ENCODE results near the gene GRPR.

The GRPR gene

DNA sequence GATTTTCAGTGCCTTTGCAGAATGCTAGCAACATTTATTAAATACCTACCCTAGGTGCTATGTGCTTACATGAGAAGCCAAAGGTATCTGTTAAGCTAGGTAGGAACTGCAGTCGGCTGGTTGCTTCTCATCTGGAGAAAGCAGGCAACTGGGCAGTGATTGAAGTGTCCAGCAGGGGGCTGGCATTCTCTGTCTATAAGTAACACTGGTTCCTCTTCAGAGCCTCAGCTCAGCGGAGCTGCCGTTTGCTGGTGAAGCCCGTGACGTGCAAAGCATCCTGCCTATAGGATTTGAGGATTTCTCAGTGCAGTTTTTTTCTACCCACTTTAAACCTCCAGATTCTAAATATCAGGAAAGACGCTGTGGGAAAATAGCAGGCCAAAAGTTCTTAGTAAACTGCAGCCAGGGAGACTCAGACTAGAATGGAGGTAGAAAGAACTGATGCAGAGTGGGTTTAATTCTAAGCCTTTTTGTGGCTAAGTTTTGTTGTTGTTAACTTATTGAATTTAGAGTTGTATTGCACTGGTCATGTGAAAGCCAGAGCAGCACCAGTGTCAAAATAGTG lies at the start of gene GRPR:
Gene GRPR, plus strand, starts transcription at position 344 of the 565 bp plus-strand sequence. CDS start 389 bp downstream, outside the sequence.
- peak in 1 of 2 donors; percentile 28 for DNase-seq (ENCODE audit: low read depth in 1 of 2, low spot score in 1 of 2)

DNA sequence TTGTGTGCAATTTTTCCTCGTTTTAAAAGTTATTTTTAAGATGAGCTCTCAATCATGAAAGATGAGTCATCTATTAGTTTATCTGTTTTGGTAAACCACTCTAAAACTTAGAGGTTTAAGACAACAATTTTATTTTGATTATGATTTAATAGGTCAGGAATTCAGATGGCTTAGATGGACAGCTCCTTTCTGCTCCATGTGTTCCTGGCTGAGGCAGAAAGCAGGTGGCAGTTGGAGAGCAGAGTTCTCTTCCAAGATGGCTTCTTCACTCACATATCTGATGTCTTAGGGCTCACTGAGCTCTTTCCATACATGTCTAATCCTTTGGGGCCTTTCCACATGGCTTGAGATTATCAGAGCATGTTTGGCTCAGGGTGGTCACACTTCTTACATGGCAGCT lies 48.3 kb upstream of the GRPR start:
- no peak for DNase-seq (ENCODE audit: low read depth in 1 of 2, low spot score in 1 of 2)

DNA sequence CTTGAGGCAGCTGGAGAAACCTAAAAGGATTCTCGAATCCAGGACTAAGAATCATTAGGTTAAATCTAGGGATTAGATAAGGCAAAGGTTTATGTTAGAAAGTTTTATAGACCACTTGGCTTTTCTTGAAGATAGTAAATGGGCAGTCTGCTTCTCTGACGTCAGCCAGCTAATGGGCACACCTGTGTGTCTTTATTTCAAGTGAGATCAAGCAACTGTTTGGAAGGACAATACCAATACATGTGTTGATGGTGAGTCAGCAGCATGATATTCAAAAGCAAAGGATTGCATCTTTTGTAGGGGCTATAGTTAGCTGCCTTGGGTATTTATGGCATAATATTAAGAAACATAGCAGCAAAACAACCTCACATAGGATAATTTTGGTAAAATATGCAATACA lies 46.5 kb upstream of the GRPR start:
- DNase-seq (ENCODE audit: low read depth in 1 of 2, low spot score in 1 of 2) = no peak

DNA sequence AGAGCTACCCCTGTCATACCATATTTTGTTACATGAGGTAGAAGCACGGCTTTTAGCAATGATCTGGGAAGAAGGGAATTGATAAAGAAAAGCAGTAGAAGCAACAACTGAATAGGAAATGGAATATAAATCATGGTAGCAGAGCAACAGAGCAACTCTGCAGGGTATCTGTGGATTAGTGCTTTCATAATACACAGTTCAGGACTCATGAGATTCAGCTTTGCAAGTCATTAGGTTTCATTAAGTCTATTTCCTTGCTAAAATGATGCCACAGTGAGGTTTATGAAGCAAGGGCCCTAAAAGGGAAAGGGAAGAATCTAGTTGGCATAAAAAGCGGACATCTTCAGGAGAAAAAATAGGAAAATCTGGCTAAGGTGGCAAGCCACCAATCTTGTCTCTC lies 45.6 kb upstream of the GRPR start:
- no peak for DNase-seq (ENCODE audit: low read depth in 1 of 2, low spot score in 1 of 2)

DNA sequence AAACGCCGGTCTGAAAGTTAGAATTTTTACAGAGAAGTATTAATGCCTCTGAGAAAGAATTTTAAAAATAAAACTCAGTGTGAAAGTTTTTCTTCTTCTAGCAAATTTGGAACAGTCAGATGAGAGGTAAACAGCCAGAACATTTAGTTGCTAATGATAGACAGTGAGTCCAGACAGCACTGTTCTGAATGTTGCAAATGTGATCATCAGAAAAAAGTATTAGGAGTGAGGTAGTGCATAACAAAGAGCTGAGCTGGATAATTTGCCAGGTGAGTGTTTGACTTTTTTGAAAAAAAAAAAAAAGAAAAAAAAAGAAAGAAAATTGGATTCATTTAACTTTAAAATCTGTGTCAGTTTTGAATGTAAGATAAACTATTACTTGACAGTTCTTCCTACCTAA lies 42.0 kb upstream of the GRPR start:
- DNase-seq (ENCODE audit: low read depth in 1 of 2, low spot score in 1 of 2) = no peak

DNA sequence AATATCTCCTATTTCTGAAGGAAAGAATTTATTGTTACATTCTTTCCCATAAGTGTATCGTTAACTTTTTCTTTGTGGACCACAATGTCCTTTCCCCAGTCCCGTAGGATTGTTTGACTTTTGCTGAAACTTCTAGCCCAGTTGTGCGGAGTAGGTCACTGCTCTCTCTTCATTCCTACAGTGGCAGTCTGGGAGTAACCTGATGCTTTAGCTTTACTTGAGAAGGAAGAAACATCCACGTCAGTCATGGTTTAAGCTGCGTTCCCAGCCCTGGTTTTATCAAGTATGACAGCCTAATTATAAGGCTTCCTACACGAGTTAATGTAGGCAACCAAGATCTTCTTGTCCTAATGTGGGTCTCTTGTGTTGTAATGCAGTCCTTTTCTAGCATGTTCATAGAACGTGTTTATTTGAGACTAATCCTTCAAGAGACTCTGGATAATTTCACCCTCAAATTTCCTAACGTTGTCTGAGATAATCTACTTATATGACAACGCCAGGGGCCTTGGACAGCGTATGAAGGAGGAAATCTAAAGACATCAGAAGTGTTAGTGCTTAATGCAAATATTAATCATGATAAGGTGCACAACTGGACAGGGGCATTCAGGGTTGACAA lies 40.8 kb upstream of the GRPR start:
- no peak for DNase-seq (ENCODE audit: low read depth in 1 of 2, low spot score in 1 of 2)

DNA sequence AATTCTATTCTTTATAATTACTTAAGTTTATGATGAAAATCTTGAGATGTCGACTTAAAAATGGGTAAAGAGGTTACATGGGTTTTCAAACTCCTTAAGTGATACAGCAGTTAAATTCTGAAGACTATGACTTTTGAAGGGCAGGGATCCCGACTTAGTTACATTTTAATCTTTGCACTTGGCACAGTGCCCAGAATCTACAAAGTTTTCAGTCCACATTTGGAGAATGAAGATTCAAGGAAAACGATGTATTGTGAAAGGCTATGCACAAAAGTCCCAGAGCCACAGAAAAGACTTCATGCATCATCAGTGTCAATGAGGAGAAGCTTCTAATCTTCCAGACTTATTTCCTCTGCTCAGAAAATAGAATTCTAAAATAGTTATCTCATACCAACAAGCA lies 36.3 kb upstream of the GRPR start:
- no peak for DNase-seq (ENCODE audit: low read depth in 1 of 2, low spot score in 1 of 2)

DNA sequence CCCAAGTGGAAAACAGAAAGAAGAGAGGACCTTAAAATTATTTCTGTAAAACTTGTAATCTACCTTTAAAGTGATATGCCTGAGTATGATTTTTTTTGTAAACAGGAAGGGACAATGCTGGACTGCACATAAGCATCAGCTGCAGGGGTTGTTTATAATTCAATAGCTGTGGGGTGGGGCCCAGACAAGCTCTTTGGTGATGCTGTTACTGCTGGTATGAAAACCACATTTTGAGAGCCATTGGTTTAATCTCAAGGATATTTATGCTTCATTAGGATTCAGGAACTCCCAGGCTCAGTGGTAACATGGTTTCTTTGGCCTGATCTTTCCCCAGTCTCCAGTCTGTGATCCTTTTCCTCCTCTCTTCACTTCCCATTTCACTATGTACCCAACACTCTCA lies 34.3 kb upstream of the GRPR start:
- DNase-seq (ENCODE audit: low read depth in 1 of 2, low spot score in 1 of 2) = no peak

DNA sequence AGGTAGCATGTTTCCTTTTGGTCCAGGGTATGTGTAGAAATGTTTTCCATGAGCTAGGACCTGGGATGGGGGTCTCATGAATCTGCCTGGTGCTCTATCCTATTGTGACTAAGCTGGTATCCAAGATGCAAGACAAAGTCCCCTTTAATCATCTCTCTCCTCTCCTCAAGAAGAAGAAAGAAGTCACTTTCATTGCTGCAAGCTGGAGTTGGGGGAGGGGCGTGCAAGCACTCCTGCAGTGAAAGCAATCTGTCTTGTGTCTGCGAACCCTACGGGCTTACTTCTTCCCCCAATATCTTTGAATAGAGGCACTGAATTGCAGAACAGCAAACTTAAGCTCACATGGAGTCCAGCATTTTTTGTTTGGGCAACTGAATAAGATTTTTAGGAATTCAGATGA lies 27.2 kb upstream of the GRPR start:
- DNase-seq (ENCODE audit: low read depth in 1 of 2, low spot score in 1 of 2) = no peak

DNA sequence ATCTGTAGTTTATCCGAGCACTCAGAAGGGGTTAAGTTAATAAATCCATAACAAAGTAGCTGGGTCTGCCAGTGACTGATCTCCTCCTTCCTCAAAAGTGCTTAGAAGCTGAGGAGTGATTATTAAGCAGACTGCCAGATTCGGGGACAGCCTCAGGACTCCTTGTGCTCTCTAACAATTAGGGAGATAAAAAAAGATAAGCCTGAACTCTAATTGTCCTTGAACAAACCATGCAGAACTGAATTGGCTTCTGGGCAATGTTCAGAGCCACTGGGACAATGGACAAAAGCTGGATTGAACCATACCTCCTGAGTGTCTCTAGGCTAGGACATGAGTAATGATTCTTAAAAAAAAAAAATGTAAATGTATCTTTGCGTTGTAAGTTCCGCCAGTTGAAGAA lies 22.7 kb upstream of the GRPR start:
- no peak for DNase-seq (ENCODE audit: low read depth in 1 of 2, low spot score in 1 of 2)

DNA sequence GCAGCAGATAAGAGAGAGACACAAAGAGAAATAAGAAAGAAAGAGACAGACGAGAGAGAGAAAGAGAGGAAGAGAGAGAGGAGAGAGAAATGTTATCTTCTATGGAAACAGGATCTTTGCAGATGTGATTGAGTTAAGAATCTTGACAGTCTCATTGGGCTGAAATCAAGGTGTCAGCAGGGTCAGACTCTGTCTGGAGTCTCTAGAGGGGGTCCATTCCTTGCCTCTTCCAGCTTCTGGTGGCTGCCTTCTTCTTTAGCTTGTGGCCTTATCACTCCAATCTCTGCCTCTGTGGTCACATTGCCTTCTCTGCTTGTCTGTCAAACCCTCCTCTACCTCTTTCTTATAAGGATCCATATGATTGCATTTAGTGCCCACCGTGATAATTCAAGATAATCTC lies 21.8 kb upstream of the GRPR start:
- no peak for DNase-seq (ENCODE audit: low read depth in 1 of 2, low spot score in 1 of 2)

DNA sequence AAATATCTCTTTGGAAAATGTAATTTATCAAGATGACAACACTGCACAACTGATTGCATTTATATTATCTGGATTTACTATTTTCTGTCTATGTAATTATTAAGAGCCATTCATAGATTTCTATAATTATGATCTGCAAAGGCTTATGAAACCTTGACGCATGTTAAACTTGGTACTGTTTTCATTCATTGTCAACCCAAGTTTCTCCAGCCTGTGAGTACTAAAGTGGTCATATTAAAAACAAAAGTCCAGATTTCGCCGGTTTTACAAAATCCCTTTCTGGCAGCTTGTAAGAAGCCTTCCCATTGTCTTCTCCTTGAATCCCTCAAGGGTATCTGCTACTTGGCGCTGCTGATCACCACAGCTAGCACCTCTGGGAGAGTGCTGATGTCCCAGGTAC lies 19.7 kb upstream of the GRPR start:
- no peak for DNase-seq (ENCODE audit: low read depth in 1 of 2, low spot score in 1 of 2)

DNA sequence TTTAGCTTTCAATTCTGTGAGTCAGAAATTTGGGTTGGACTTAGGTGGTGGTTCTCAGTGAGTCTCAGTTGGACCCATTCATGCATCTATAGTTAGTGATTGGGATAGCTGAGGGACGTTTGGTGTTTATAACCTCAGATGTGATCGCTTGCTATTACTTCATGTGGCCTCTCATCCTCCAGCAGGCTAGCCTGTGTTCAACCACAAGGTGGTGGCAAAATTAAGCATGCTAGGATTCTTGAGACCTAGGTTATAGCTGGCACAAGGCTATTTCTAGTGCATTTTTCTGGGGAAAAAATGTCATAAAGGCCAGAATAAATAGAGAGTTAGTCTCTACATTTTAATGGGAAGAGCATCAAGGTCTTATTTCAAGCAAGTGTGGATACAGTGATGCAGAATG lies 10.9 kb upstream of the GRPR start:
- no peak for DNase-seq (ENCODE audit: low read depth in 1 of 2, low spot score in 1 of 2)

DNA sequence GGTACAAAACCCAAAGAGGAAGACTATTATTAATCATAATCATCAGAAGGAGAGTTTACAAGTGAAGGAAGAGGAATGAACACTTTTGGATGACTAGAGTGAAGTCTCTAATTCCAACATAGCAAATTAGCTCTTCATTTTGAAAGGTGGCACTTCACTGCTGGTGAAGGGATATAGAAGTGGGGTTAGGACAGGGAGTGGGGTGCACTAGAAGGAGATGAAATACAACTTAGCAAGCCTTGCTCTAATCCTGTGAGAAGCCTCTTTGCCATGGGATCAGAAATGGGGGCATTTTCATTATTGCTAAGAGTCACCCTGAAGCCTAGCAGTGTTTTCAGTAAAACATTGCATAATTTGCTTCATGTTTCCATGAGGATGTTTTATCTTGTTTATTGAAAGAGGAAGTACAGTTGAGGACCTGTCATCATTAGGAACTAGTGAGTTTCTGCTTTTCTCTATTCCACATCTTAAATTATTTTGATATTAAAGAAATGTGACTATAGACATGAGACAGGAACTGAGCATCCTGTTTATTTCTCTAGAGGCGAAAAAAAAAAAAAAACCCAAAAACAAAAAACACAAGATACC lies 9.3 kb upstream of the GRPR start:
- DNase-seq (ENCODE audit: low read depth in 1 of 2, low spot score in 1 of 2) = no peak

DNA sequence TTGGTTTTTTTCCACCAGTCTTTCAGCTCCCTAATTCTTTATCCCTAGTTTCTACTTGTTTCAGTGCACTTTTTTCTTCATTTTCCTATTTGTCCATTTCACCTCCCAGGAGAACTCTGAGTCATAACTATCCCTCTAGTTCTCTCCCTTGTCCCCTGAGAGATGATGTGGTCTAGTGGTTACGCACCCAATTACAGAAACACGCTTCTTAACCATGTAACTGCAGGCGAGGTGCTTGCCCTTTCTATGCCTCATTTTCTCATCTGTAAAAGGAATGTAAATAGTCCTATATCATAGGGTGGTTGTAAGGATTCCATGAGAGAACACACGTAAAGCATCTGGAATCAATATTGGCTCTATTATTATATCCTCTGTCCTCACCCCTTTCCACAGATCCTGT lies 8.8 kb upstream of the GRPR start:
- no peak for DNase-seq (ENCODE audit: low read depth in 1 of 2, low spot score in 1 of 2)

DNA sequence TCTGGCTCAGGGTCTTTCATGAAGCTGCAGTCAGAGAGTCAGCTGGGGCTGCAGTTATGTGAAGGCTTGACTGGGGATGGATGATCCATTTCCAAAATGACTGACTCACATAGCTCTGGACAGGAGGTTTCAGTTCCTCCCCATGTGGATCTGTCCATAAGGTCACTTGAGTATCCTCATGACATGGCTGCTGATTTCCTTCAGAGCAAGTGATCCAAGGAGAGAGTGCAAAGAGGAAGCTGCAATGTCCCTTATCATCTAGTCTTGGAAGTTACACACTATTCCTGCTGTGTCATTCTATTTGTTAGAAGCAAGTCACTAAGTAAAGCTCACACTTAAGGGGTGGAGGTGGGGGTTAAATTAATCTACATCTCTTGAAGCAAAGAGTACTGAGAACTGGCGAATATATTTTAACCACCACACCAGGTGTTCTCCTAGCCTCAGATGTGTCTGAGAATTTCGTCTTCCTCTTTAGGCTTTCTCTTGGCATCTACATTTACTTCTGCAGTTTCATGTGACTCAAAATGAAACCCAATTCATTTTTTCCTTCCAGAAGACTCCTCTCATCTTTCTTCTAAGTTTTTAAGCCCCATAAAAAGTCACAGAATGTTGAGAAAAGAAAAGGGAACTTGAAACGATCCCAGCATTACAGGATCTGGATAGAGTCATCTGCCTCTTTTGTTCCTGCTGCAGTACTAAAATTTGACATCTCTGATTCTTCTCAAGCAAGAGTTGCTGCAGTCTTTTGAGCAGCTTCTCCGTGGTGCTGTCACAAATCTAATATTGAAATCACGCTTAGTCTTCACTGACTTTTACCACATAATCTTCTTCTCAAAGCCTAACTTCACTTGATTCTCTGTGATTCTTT lies 3.8 kb upstream of the GRPR start:
- no peak for DNase-seq (ENCODE audit: low read depth in 1 of 2, low spot score in 1 of 2)

DNA sequence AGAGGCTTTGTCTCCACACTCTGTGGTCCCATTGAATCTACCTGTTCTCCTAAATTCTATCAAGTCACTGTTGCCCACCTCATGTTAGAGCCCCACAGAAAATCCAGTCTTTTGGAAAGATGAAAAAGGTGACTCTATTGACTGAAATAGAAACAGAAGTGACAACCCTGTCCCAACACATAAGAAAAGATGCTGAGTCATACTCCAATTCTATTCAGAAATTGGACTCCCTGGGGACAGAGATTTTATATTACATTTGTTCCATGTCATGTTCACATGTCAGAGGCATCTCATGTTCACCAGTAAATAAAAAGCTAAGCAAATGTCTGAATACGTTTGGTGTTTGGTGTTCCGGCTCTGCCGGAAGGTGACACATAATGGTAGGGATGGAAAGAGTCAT lies 2.9 kb upstream of the GRPR start:
- no peak for DNase-seq (ENCODE audit: low read depth in 1 of 2, low spot score in 1 of 2)

DNA sequence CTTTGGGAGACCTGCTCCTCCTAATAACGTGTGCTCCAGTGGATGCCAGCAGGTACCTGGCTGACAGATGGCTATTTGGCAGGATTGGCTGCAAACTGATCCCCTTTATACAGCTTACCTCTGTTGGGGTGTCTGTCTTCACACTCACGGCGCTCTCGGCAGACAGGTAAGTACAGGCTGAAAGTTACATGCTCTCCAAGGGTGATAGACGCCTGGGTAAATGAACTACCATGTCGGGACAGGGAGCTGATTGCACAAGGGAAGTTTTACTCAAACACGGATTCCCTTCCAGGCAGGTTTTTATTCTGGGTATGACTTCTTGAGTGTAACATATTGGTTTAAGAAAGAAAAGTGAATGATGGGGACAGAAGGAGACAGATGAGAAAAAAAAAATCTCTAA lies 836 bp downstream of the GRPR start:
- DNase-seq (ENCODE audit: low read depth in 1 of 2, low spot score in 1 of 2) = no peak

DNA sequence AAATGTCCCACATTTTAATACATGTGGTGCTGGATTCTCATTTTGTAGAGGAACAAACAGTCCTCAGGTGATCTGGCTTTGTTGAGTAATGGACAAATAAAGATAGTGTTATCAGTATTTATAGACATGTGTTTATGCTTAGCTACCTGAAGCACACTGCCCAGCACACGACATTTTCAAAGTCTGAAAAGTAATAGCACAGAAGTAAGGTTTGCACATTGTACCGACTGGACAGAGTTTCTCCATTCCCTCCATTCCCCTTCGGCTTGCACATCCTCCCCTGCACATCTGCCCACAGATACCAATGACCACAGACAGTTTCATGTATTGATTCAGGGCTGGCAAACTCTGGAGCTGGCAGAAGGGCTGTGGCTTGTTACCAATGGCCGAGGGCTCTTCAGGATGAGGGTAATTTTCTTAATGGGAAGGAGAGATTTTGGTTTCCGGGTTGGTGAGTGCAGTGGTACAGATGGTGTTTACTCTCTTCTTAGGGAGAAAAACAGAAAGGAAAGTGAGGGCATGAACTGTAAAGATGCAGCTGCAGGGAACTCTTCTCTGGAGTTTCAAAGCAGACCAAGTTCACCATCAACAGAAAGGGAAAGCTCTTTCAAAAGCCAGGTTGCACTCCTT lies 2.3 kb downstream of the GRPR start:
- DNase-seq (ENCODE audit: low read depth in 1 of 2, low spot score in 1 of 2) = no peak

DNA sequence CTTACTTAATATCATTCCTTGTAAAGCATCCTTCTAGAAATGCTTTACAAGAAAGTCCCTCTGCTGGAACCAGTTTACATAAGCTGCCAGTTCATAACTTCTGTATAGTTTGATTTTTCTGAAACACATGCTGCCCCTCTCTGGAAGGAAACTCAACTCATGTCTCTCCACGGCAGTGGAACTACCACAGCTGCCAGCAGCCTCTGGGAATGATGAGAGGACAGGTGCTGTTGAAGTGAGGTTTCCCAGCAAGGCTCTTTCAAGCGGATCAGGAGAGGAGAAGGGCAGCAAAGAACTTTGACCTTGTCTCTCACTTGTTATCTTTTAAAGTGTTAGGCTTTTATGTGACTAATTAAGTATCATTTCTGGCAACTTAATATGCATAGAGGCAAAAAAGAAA lies 7.3 kb downstream of the GRPR start:
- DNase-seq (ENCODE audit: low read depth in 1 of 2, low spot score in 1 of 2) = no peak

DNA sequence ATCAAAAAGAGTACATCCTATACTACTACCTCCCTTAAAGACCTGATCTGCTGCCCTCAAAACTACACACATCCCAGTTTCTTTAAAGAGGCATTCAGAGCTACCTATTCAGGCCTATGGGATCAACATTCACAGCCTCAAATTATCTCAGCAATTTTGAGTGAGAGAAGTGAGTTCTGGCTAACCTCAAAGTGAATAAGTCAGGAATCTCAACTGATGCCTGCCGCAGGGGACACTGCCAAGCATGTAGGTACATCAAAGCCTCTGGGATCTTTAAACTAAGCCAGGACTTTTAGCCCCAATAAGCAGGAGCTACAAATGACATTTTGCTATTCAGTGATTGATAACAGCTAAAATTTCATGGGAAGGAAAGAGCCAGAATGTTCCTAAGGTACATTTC lies 11.6 kb downstream of the GRPR start:
- DNase-seq (ENCODE audit: low read depth in 1 of 2, low spot score in 1 of 2) = no peak

DNA sequence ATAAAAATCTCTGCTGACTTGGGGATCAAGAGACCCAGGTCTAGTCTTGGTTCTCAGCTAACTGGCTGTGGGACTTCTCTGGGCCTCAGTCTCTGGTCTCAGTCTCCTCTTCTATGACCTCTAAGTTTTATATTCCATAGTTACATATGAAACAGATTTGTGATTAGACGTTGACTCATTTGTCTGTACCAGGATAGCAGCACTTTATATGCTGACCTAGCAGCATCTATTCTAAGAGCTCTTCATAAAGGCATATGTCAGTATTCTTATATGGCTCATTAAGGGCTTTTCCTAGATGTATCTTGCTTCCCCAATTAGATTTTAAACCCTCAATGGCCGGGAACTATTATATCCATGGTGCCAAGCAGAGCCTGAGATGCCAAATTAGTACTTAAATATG lies 12.7 kb downstream of the GRPR start:
- DNase-seq (ENCODE audit: low read depth in 1 of 2, low spot score in 1 of 2) = no peak

All from activated CD4-positive, alpha-beta T cell treated with anti-CD3 and anti-CD28 coated beads, Interleukin-2, amount 50 U/mL, for 24 hours (primary cell).